ENCODE measurements around the gene NUAK1. TPM values are rescaled to one million over a fixed set of nuclear protein-coding genes. Genes with fewer than 3 reads are reported as not detected.

NUAK1 gene
- total RNA-seq, 2 experiments from 2014 or later: 0.03 TPM; not detected in 1

- no peaks in the 10 kb centered on the region for H4K20me1 ChIP-seq (ENCODE audit: insufficient read depth, low read length)
- H3K4me3 ChIP-seq (ENCODE audit: low read depth, low read length, poor library complexity, severe bottlenecking): no peak overlapping the region
- ChIA-PET POLR2A (interaction anchor here (0.6 to 1.9 kb wide), 3 partner anchors 13 to 1033 kb away, joined by 3 to 5 read pairs (median 3); no protein-coding TSS in a partner anchor), CTCF (ENCODE audit: unreplicated experiment) (interaction anchor here (0.9 kb wide), 1 partner anchor 34 kb away, joined by 3 read pairs; no protein-coding TSS in a partner anchor)
- H3K9me3 ChIP-seq (ENCODE audit: low read length): no peaks in the 10 kb centered on the region
- no TSS peak for BruUV-seq (replicated peaks)
- H2AFZ ChIP-seq (ENCODE audit: low read length): no peak overlapping the region
- no peaks in the 10 kb centered on the region for H3K4me1 ChIP-seq (ENCODE audit: insufficient read depth, low read length, poor library complexity, severe bottlenecking)
- H3K36me3 ChIP-seq (ENCODE audit: insufficient read depth, low read length): no peaks in the 10 kb centered on the region
- H3K9me2 ChIP-seq (ENCODE audit: insufficient read depth, low read length): no peaks in the 10 kb centered on the region
- intact Hi-C loops (cut with micrococcal nuclease; ENCODE audit: unreplicated experiment): no loop called here
- H3K27ac ChIP-seq (ENCODE audit: low read depth, low read length, poor library complexity, severe bottlenecking): no peak overlapping the region
- DNase-seq (ENCODE audit: low spot score): no peak
- H3K79me2 ChIP-seq (ENCODE audit: insufficient read depth, low read depth, low read length): no peaks in the 10 kb centered on the region
- TF ChIP-seq EZH2phosphoT487 (IDR thresholded peaks at IDR 0.05; ENCODE audit: borderline replicate concordance, low read depth, low read length): no peak
- no peak overlapping the region for H3K4me2 ChIP-seq (ENCODE audit: low read length)
Measured at GRCh38 chr12:106171117-106171750, 32.5 kb upstream of the NUAK1 start.

- no peak for TF ChIP-seq EZH2phosphoT487 (IDR thresholded peaks at IDR 0.05; ENCODE audit: borderline replicate concordance, low read depth, low read length)
- TF ChIP-seq, protein P1, sequence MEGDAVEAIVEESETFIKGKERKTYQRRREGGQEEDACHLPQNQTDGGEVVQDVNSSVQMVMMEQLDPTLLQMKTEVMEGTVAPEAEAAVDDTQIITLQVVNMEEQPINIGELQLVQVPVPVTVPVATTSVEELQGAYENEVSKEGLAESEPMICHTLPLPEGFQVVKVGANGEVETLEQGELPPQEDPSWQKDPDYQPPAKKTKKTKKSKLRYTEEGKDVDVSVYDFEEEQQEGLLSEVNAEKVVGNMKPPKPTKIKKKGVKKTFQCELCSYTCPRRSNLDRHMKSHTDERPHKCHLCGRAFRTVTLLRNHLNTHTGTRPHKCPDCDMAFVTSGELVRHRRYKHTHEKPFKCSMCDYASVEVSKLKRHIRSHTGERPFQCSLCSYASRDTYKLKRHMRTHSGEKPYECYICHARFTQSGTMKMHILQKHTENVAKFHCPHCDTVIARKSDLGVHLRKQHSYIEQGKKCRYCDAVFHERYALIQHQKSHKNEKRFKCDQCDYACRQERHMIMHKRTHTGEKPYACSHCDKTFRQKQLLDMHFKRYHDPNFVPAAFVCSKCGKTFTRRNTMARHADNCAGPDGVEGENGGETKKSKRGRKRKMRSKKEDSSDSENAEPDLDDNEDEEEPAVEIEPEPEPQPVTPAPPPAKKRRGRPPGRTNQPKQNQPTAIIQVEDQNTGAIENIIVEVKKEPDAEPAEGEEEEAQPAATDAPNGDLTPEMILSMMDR (conservative IDR thresholded peaks at IDR 0.05; ENCODE audit: low read length): no peak
- BruUV-seq (replicated peaks): no TSS peak
- no peaks in the 10 kb centered on the region for H3K9me2 ChIP-seq (ENCODE audit: insufficient read depth, low read length)
- H3K36me3 ChIP-seq (ENCODE audit: insufficient read depth, low read length): no peaks in the 10 kb centered on the region
- ChIA-PET POLR2A (interaction anchor here (0.7 kb wide), 1 partner anchor 156 kb away, joined by 3 read pairs; no protein-coding TSS in a partner anchor), CTCF (ENCODE audit: unreplicated experiment) (no interaction called here)
- H3K4me1 ChIP-seq (ENCODE audit: insufficient read depth, low read length, poor library complexity, severe bottlenecking): no peaks in the 10 kb centered on the region
- no peak overlapping the region for H3K27ac ChIP-seq (ENCODE audit: low read depth, low read length, poor library complexity, severe bottlenecking)
- DNase-seq (ENCODE audit: low spot score): no peak
- H3K4me3 ChIP-seq (ENCODE audit: low read depth, low read length, poor library complexity, severe bottlenecking): no peak overlapping the region
- H2AFZ ChIP-seq (ENCODE audit: low read length): no peak overlapping the region
- no peaks in the 10 kb centered on the region for H3K9me3 ChIP-seq (ENCODE audit: low read length)
- no peak overlapping the region for H3K4me2 ChIP-seq (ENCODE audit: low read length)
- H4K20me1 ChIP-seq (ENCODE audit: insufficient read depth, low read length): no peaks in the 10 kb centered on the region
- no peaks in the 10 kb centered on the region for H3K79me2 ChIP-seq (ENCODE audit: insufficient read depth, low read depth, low read length)
- intact Hi-C loops (cut with micrococcal nuclease; ENCODE audit: unreplicated experiment): no loop called here
Measured at GRCh38 chr12:106170285-106170684, 31.5 kb upstream of the NUAK1 start.

DNA sequence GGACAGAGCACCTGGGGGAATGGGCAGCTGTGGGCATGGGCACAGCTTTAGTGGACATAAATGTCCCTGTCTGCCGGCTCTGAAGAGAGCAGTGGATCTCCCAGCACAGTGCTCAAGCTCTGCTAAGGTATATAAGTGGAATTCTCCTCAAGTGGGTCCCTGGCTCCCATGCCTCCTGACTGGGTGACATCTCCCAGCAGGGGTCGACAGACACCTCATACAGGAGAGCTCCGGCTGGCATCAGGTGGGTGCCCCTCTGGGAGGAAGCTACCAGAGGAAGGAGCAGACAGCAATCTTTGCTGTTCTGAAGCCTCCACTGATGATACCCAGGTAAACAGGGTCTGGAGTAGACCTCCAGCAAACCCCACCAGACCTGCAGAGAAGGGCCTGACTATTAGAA lies 25.0 kb upstream of the NUAK1 start:
- DNase-seq (ENCODE audit: low spot score): no peak
- no peak overlapping the region for H3K4me3 ChIP-seq (ENCODE audit: low read depth, low read length, poor library complexity, severe bottlenecking)

More for the DNA sequence above, 25.0 kb upstream of the NUAK1 start:
- H3K9me2 ChIP-seq (ENCODE audit: insufficient read depth, low read length): no peaks in the 10 kb centered on the region
- H3K36me3 ChIP-seq (ENCODE audit: insufficient read depth, low read length): no peaks in the 10 kb centered on the region
- H3K4me1 ChIP-seq (ENCODE audit: insufficient read depth, low read length, poor library complexity, severe bottlenecking): no peaks in the 10 kb centered on the region
- no peaks in the 10 kb centered on the region for H3K9me3 ChIP-seq (ENCODE audit: low read length)
- no peak overlapping the region for H3K27ac ChIP-seq (ENCODE audit: low read depth, low read length, poor library complexity, severe bottlenecking)
- H4K20me1 ChIP-seq (ENCODE audit: insufficient read depth, low read length): no peaks in the 10 kb centered on the region
- CTCF ChIA-PET (ENCODE audit: unreplicated experiment): no interaction called here
- no peak overlapping the region for H2AFZ ChIP-seq (ENCODE audit: low read length)
- TF ChIP-seq, protein P1 (conservative IDR thresholded peaks at IDR 0.05; ENCODE audit: low read length): no peak
- no peak for TF ChIP-seq EZH2phosphoT487 (IDR thresholded peaks at IDR 0.05; ENCODE audit: borderline replicate concordance, low read depth, low read length)
- POLR2A ChIA-PET: interaction anchor here (0.7 to 0.8 kb wide), 2 partner anchors 15 to 619 kb away, joined by 3 to 4 read pairs; no protein-coding TSS in a partner anchor
- no TSS peak for BruUV-seq (replicated peaks)
- H3K4me2 ChIP-seq (ENCODE audit: low read length): no peak overlapping the region
- no peaks in the 10 kb centered on the region for H3K79me2 ChIP-seq (ENCODE audit: insufficient read depth, low read depth, low read length)
- intact Hi-C loops (cut with micrococcal nuclease; ENCODE audit: unreplicated experiment): no loop called here
